ENCODE data around the gene OR1N2. TPM values are rescaled to one million over a fixed set of nuclear protein-coding genes. Genes with fewer than 3 reads are reported as not detected.
"Not testable (repeated sequence)": the region's sequence is repeated elsewhere in the genome, so short reads cannot be mapped to it uniquely, and the experiment has no call there.

Gene OR1N2
- total RNA-seq, 4 donors from 2014 or later, result not detected

DNA sequence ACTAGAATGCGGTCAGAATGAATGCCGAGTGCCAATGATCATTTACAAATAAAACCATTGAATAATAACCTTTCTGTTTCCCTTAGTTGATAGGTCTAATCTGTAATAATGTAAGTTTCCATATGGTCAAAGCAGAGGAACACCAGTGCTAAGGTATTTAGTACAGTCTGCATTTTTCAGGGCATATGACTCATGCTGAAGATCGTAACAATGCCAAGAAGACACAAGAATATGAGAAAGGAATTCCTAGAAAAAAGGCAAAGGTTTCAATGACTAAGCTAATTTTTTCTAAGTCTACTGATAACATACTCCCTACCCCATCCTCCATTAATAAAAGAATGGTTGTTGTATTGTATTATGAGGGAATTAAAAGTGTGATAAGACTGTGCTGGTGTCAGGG lies 27.4 kb downstream of the OR1N2 start:
- H3K4me3 ChIP-seq, result no peak overlapping the region
- no peaks in the 10 kb centered on the region for H3K4me1 ChIP-seq
- TF ChIP-seq, protein P1, sequence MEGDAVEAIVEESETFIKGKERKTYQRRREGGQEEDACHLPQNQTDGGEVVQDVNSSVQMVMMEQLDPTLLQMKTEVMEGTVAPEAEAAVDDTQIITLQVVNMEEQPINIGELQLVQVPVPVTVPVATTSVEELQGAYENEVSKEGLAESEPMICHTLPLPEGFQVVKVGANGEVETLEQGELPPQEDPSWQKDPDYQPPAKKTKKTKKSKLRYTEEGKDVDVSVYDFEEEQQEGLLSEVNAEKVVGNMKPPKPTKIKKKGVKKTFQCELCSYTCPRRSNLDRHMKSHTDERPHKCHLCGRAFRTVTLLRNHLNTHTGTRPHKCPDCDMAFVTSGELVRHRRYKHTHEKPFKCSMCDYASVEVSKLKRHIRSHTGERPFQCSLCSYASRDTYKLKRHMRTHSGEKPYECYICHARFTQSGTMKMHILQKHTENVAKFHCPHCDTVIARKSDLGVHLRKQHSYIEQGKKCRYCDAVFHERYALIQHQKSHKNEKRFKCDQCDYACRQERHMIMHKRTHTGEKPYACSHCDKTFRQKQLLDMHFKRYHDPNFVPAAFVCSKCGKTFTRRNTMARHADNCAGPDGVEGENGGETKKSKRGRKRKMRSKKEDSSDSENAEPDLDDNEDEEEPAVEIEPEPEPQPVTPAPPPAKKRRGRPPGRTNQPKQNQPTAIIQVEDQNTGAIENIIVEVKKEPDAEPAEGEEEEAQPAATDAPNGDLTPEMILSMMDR (IDR thresholded peaks at IDR 0.05), result no peak
- TF ChIP-seq POLR2A (IDR thresholded peaks at IDR 0.05), result no peak
- no peaks in the 10 kb centered on the region for H3K27me3 ChIP-seq
- no peak for DNase-seq
- H3K36me3 ChIP-seq, result no peaks in the 10 kb centered on the region
- H3K9me3 ChIP-seq, result no peaks in the 10 kb centered on the region
- no peak overlapping the region for H3K27ac ChIP-seq

DNA sequence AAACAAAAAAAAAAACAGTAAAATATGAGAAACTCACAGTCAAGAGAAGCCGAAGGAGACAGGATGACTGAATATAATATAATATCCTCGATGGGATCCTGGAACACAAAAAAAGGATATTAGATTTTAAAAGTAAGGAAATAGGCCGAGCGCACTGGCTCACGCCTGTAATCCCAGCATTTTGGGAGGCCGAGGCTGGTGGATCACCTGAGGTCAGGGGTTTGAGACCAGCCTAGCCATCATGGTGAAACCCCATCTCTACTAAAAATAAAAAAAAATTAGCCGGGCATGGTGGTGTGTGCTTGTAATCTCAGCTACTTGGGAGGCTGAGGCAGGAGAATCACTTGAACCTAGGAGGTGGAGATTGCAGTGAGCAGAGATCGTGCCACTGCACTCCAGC lies 30.4 kb downstream of the OR1N2 start, which contains the start of gene OR1L8:
Gene OR1L8, minus strand, starts transcription at position 101 of the 400 bp plus-strand sequence. CDS start 14,907 bp downstream, outside the sequence.
- not testable (repeated sequence) for H3K4me1 ChIP-seq, DNase-seq, H3K27ac ChIP-seq, H3K4me3 ChIP-seq, H3K27me3 ChIP-seq, H3K36me3 ChIP-seq, H3K9me3 ChIP-seq

Other genes with a start within 250 kb of the OR1N2 start
- 10 to 100 TPM in 3 of 4 donors, 1 to 10 TPM in 1; 6.4 to 17.3 (median 13.8) TPM for gene PTGS1, start 182.1 kb upstream of the OR1N2 start, total RNA-seq
- not detected for gene OR1J1, start 75.2 kb upstream of the OR1N2 start, total RNA-seq
- gene OR1J2, start 42.3 kb upstream of the OR1N2 start, total RNA-seq, result not detected
- not detected for gene OR1J4, start 34.0 kb upstream of the OR1N2 start, total RNA-seq
- gene OR1N1, start 25.8 kb upstream of the OR1N2 start, total RNA-seq, result not detected
- not detected for gene OR1L8, start 30.3 kb downstream of the OR1N2 start, total RNA-seq
- gene OR1Q1, start 61.6 kb downstream of the OR1N2 start, total RNA-seq, result not detected
- gene OR1B1, start 104.5 kb downstream of the OR1N2 start, total RNA-seq, result 1 to 10 TPM in 1 of 4 donors, not detected in 3; 1.4 TPM
- not detected for gene OR1L1, start 108.6 kb downstream of the OR1N2 start, total RNA-seq
- gene OR1L3, start 122.0 kb downstream of the OR1N2 start, total RNA-seq, result not detected
- not detected for gene OR1L4, start 170.9 kb downstream of the OR1N2 start, total RNA-seq
- gene OR1L6, start 189.2 kb downstream of the OR1N2 start, total RNA-seq, result not detected
- gene OR5C1, start 235.8 kb downstream of the OR1N2 start, total RNA-seq, result not detected
- not detected for gene OR1K1, start 247.0 kb downstream of the OR1N2 start, total RNA-seq

Data from Peyer's patch (tissue), 4 donors.